ENCODE data around the gene ZNF155. TPM values are rescaled to one million over a fixed set of nuclear protein-coding genes. Genes with fewer than 3 reads are reported as not detected.
A peak's percentile ranks its signal among the peaks of the same experiment; 100 is the strongest.
"Not testable (repeated sequence)": the region's sequence is repeated elsewhere in the genome, so short reads cannot be mapped to it uniquely, and the experiment has no call there.

Gene ZNF155
- total RNA-seq, 1 donor from 2014 or later: 9.7 TPM

- no peak for DNase-seq (ENCODE audit: low read depth)
- no peaks in the 10 kb centered on the region for H3K36me3 ChIP-seq (ENCODE audit: control insufficient read depth, insufficient read depth, low read length)
- H3K4me3 ChIP-seq (ENCODE audit: low read depth, low read length): no peak overlapping the region
- TF ChIP-seq, protein P1, sequence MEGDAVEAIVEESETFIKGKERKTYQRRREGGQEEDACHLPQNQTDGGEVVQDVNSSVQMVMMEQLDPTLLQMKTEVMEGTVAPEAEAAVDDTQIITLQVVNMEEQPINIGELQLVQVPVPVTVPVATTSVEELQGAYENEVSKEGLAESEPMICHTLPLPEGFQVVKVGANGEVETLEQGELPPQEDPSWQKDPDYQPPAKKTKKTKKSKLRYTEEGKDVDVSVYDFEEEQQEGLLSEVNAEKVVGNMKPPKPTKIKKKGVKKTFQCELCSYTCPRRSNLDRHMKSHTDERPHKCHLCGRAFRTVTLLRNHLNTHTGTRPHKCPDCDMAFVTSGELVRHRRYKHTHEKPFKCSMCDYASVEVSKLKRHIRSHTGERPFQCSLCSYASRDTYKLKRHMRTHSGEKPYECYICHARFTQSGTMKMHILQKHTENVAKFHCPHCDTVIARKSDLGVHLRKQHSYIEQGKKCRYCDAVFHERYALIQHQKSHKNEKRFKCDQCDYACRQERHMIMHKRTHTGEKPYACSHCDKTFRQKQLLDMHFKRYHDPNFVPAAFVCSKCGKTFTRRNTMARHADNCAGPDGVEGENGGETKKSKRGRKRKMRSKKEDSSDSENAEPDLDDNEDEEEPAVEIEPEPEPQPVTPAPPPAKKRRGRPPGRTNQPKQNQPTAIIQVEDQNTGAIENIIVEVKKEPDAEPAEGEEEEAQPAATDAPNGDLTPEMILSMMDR (IDR thresholded peaks at IDR 0.05; ENCODE audit: insufficient read depth, low read length, severe bottlenecking): no peak
- H3K27me3 ChIP-seq (ENCODE audit: control insufficient read depth, insufficient read depth, low read length): no peaks in the 10 kb centered on the region
- no peak for FAIRE-seq
Measured at GRCh38 chr19:43941209-43941608, 42.8 kb upstream of the ZNF155 start.

GRCh38 chr19:43947412-43947811 lies 36.6 kb upstream of the ZNF155 start:
- not testable (repeated sequence) for H3K27me3 ChIP-seq (ENCODE audit: control insufficient read depth, insufficient read depth, low read length); FAIRE-seq; DNase-seq (ENCODE audit: low read depth); H3K36me3 ChIP-seq (ENCODE audit: control insufficient read depth, insufficient read depth, low read length); H3K4me3 ChIP-seq (ENCODE audit: low read depth, low read length)

GRCh38 chr19:43949803-43950202 lies 34.2 kb upstream of the ZNF155 start:
- not testable (repeated sequence) for H3K27me3 ChIP-seq (ENCODE audit: control insufficient read depth, insufficient read depth, low read length); DNase-seq (ENCODE audit: low read depth); FAIRE-seq; H3K4me3 ChIP-seq (ENCODE audit: low read depth, low read length); H3K36me3 ChIP-seq (ENCODE audit: control insufficient read depth, insufficient read depth, low read length)

- Histone ChIP-seq H3K36me3 (ENCODE audit: control insufficient read depth, insufficient read depth, low read length) (no peaks in the 10 kb centered on the region), H3K4me3 (ENCODE audit: low read depth, low read length) (peak within 1 kb of the TSS; percentile 81), H3K27me3 (ENCODE audit: control insufficient read depth, insufficient read depth, low read length) (no peaks in the 10 kb centered on the region)
- FAIRE-seq: no peak
- DNase-seq (ENCODE audit: low read depth): peak; percentile 94
- TF ChIP-seq, protein P1 (IDR thresholded peaks at IDR 0.05; ENCODE audit: insufficient read depth, low read length, severe bottlenecking): peak; percentile 11
Measured at GRCh38 chr19:43950834-43951645, 32.9 kb upstream of the ZNF155 start, which contains the start of gene ZNF221. Gene ZNF221 (plus strand): TSS chr19:43951228. CDS start chr19:43962727, 11,499 bp downstream.

DNA sequence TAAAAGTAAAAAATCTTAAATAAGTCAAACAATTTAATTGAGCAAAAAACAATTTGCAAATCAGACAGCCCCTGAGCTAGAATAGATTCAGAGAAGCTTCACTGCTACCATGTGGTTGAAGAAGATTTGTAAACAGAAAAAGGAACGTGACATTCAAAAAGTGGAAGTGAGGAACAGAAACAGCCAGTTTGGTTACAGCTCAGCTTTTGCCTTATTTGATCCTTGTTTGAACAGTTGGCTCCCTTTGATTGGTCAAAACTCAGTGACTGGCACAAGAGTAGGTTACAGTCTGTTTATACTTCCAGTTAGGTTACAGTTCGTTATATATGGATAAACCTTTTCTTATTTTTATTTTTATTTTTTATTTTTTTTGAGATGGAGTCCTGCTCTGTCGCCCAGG lies 27.2 kb upstream of the ZNF155 start:
- DNase-seq (ENCODE audit: low read depth): no peak
- TF ChIP-seq, protein P1 (IDR thresholded peaks at IDR 0.05; ENCODE audit: insufficient read depth, low read length, severe bottlenecking): no peak
- Histone ChIP-seq H3K36me3 (ENCODE audit: control insufficient read depth, insufficient read depth, low read length) (no peaks in the 10 kb centered on the region), H3K27me3 (ENCODE audit: control insufficient read depth, insufficient read depth, low read length) (no peaks in the 10 kb centered on the region), H3K4me3 (ENCODE audit: low read depth, low read length) (no peak overlapping the region)
- FAIRE-seq: no peak

DNA sequence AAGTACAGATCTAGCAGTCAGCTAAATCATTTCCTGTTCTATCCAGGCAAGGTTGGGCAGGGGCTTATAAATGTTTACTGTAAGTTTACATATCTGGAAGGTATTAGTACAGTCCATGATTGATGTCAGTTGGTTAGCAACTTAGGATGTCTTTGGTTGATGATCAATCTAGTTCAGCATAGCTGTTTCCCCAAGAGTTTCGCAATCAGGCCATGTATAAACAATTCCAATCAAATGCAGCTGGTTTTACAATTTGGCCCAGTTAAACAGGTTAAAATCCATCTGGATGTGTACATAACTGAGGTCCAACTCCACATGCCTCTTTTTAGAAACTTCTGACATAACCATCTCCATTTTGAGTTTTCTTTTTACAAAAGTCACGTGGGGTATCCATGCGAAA lies 26.1 kb upstream of the ZNF155 start:
- TF ChIP-seq, protein P1 (IDR thresholded peaks at IDR 0.05; ENCODE audit: insufficient read depth, low read length, severe bottlenecking): no peak
- no peak for DNase-seq (ENCODE audit: low read depth)
- no peaks in the 10 kb centered on the region for H3K36me3 ChIP-seq (ENCODE audit: control insufficient read depth, insufficient read depth, low read length)
- H3K4me3 ChIP-seq (ENCODE audit: low read depth, low read length): no peak overlapping the region
- H3K27me3 ChIP-seq (ENCODE audit: control insufficient read depth, insufficient read depth, low read length): no peaks in the 10 kb centered on the region
- no peak for FAIRE-seq

DNA sequence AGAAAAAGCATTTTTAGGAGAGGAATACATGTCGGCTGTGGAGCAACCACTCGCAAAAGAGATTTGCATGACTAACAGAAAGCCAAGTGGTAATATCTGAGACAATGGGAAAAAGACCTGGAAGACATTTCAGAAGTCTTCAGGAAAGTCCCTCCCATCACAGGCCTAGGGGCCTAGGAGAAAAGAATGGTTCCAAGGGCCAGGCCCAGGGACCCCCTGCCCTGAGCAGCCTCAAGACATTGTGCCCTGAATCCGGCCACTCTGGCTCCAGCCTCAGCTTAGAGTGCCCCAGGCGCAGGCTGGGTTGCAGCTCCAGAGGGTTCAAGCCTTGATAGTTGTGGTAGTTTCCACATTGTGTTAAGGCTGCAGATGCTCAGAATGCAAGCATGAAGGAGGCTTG lies 23.6 kb upstream of the ZNF155 start:
- DNase-seq (ENCODE audit: low read depth) (no peak), FAIRE-seq (no peak)
- H3K36me3 ChIP-seq (ENCODE audit: control insufficient read depth, insufficient read depth, low read length): no peaks in the 10 kb centered on the region
- TF ChIP-seq, protein P1 (IDR thresholded peaks at IDR 0.05; ENCODE audit: insufficient read depth, low read length, severe bottlenecking): no peak
- H3K27me3 ChIP-seq (ENCODE audit: control insufficient read depth, insufficient read depth, low read length): no peaks in the 10 kb centered on the region
- H3K4me3 ChIP-seq (ENCODE audit: low read depth, low read length): no peak overlapping the region

Data from bronchial epithelial cell (primary cell).